HCT116 (cell line): ENCODE results near the gene SLC2A9. TPM values are rescaled to one million over a fixed set of nuclear protein-coding genes. Genes with fewer than 3 reads are reported as not detected.

Experiments used
- ATAC-seq: fragments of 200-7000 bp; cut with Tn5 transposase; 2 replicates; pipeline ENCODE4 v1.9.1; 2020; ENCODE audit warnings: mild to moderate bottlenecking, moderate library complexity
- BruUV-seq: library from RNA; stranded (reverse); fragments of 400-500 nt; replicated peaks from 2 replicates; lab custom pipeline; 2021; lab: Mats Ljungman, UMichigan
- CTCF ChIA-PET: fragments of 300-600 bp; sonication (Branson Sonifier 250); formaldehyde crosslinking; loops from one replicate; lab custom pipeline; 2021; ENCODE audit warnings: antibody characterized with exemption; lab: Charles Lee
- POLR2A ChIA-PET: fragments of 300-600, 350-600 bp; sonication (Branson Sonifier 250); formaldehyde crosslinking; loops from one replicate; lab custom pipeline; 2021; ENCODE audit warnings: antibody characterized with exemption; lab: Charles Lee
- RAD21 ChIA-PET, 2 experiments: fragments of 300-600 bp; sonication (Branson Sonifier 250); formaldehyde crosslinking; loops; one replicate each; lab custom pipeline; 2023; ENCODE audit warnings: low total read pairs in 2 of 2; ENCODE audit not compliant: uncharacterized antibody in 2 of 2, unreplicated experiment in 2 of 2, low non-redundant PET in 1 of 2; lab: Charles Lee
- DNase-seq: peaks from one replicate; pipeline ENCODE4 v3.0.0-alpha.2; 2010; ENCODE audit warnings: low read depth, low spot score
- H2AFZ ChIP-seq: fragments of 200-600 bp; shearing (Covaris generic), sonication (generic); 2 replicates; pipeline ENCODE4 v1.6.1; 2017; ENCODE audit warnings: low read depth, mixed run types, mixed read lengths, antibody characterized with exemption, low read length; ENCODE audit not compliant: poor library complexity, severe bottlenecking
- H3K27ac ChIP-seq: 2 replicates; pipeline ENCODE4 v1.5.1; 2012; ENCODE audit warnings: low read depth, low read length
- H3K27me3 ChIP-seq: fragments of 200-600 bp; sonication (generic); 2 replicates; pipeline ENCODE4 v1.6.1; 2016; ENCODE audit warnings: mixed run types, low read length, mixed read lengths; ENCODE audit not compliant: insufficient read depth
- H3K36me3 ChIP-seq, 2 experiments: fragments of 200-500 bp in 1 of 2; fragments of 200-600 bp in 1 of 2; sonication (Bioruptor generic) in 1 of 2; sonication (generic) in 1 of 2; 2 replicates each; pipeline versions ENCODE4 v1.5.1 to v1.6.1; 2014 to 2016; ENCODE audit warnings: low read length in 2 of 2, inconsistent platforms in 1 of 2, mixed read lengths in 1 of 2, mixed run types in 1 of 2; ENCODE audit not compliant: insufficient read depth in 2 of 2, control insufficient read depth in 1 of 2
- H3K4me1 ChIP-seq, 2 experiments: fragments of 200-600 bp in 1 of 2; sonication (generic) in 1 of 2; 2 replicates each; pipeline versions ENCODE4 v1.5.1 to v1.6.1; 2012 to 2017; ENCODE audit warnings: low read length in 2 of 2, inconsistent platforms in 1 of 2, mild to moderate bottlenecking in 1 of 2, mixed read lengths in 1 of 2, mixed run types in 1 of 2, moderate library complexity in 1 of 2; ENCODE audit not compliant: insufficient read depth in 2 of 2, control insufficient read depth in 1 of 2
- H3K4me2 ChIP-seq: fragments of 200-600 bp; sonication (generic); 2 replicates; pipeline ENCODE4 v1.6.1; 2017; ENCODE audit warnings: mixed run types, low read length, mixed read lengths
- H3K4me3 ChIP-seq, 2 experiments: fragments of 200-600 bp in 1 of 2; sonication (generic) in 1 of 2; replicated peaks in 1 of 2; 2 replicates each; pipeline ENCODE4 v1.5.1; 2011 to 2016; ENCODE audit warnings: low read length in 2 of 2, control low read depth in 1 of 2, low read depth in 1 of 2, mild to moderate bottlenecking in 1 of 2, mixed read lengths in 1 of 2, mixed run types in 1 of 2
- H3K79me2 ChIP-seq: fragments of 200-600 bp; sonication (generic); 2 replicates; pipeline ENCODE4 v1.6.1; 2017; ENCODE audit warnings: mild to moderate bottlenecking, mixed run types, low read length, moderate library complexity, mixed read lengths; ENCODE audit not compliant: insufficient read depth
- H3K9ac ChIP-seq: fragments of 200-600 bp; sonication (generic); 2 replicates; pipeline ENCODE4 v1.6.1; 2016; ENCODE audit warnings: low read length, mixed read lengths
- H3K9me2 ChIP-seq: fragments of 200-600 bp; sonication (generic), shearing (Covaris generic); 2 replicates; pipeline ENCODE4 v1.6.1; 2017; ENCODE audit warnings: mixed run types, mild to moderate bottlenecking, moderate library complexity; ENCODE audit not compliant: insufficient read depth
- H3K9me3 ChIP-seq, 2 experiments: fragments of 200-500 bp in 1 of 2; fragments of 200-600 bp in 1 of 2; sonication (Bioruptor generic) in 1 of 2; sonication (generic) in 1 of 2; 2 replicates each; pipeline ENCODE4 v1.6.1; 2014 to 2017; ENCODE audit warnings: low read length in 2 of 2, mixed read lengths in 2 of 2, inconsistent platforms in 1 of 2, low read depth in 1 of 2, mild to moderate bottlenecking in 1 of 2, mixed run types in 1 of 2, moderate library complexity in 1 of 2; ENCODE audit not compliant: control insufficient read depth in 1 of 2, insufficient read depth in 1 of 2
- H4K20me1 ChIP-seq: fragments of 200-600 bp; sonication (generic), shearing (Covaris generic); 2 replicates; pipeline ENCODE4 v1.6.1; 2017; ENCODE audit warnings: mixed run types, mild to moderate bottlenecking, moderate library complexity; ENCODE audit not compliant: insufficient read depth
- CBX3 ChIP-seq: IDR thresholded peaks from 2 replicates; pipeline ENCODE4 v1.6.1; 2012; ENCODE audit warnings: low read depth
- CEBPB ChIP-seq: IDR thresholded peaks from 2 replicates; pipeline ENCODE4 v1.6.1; 2012; ENCODE audit warnings: low read depth
- EZH2 ChIP-seq: fragments of 200-600 bp; sonication (generic); IDR thresholded peaks from 2 replicates; pipeline ENCODE4 v1.6.1; 2017; ENCODE audit warnings: antibody characterized with exemption, mixed run types
- FOSL1 ChIP-seq: IDR thresholded peaks from 2 replicates; pipeline ENCODE4 v1.6.1; 2012; ENCODE audit warnings: low read depth
- JUND ChIP-seq: IDR thresholded peaks from 2 replicates; pipeline ENCODE4 v1.6.1; 2012
- SIN3A ChIP-seq: IDR thresholded peaks from 2 replicates; pipeline ENCODE4 v1.6.1; 2012; ENCODE audit warnings: low read depth
- SP1 ChIP-seq: IDR thresholded peaks from 2 replicates; pipeline ENCODE4 v1.6.1; 2012; ENCODE audit warnings: low read depth
- SRF ChIP-seq: IDR thresholded peaks from 2 replicates; pipeline ENCODE4 v1.6.1; 2012; ENCODE audit warnings: low read depth
- TCF7L2 ChIP-seq: IDR thresholded peaks from 2 replicates; pipeline ENCODE4 v1.7.0; 2011; ENCODE audit warnings: borderline replicate concordance, inconsistent platforms; ENCODE audit not compliant: insufficient read depth, insufficient read length; ENCODE audit errors: extremely low read depth
- YY1 ChIP-seq: IDR thresholded peaks from 2 replicates; pipeline ENCODE4 v1.6.1; 2011; ENCODE audit warnings: low read length, low read depth, moderate library complexity, mild to moderate bottlenecking; ENCODE audit not compliant: insufficient replicate concordance; ENCODE audit errors: extremely low read depth
- ZFX ChIP-seq: fragments of 450-650 bp; IDR thresholded peaks from 2 replicates; pipeline ENCODE4 v1.6.1; 2017
- intact Hi-C: fragments of 100-400 bp; cut with micrococcal nuclease; formaldehyde crosslinking; loops from 2 replicates; pipeline ENCODE4 v1.10.0; 2022
- total RNA-seq: library from RNA; stranded (reverse); gene quantifications from one replicate; pipeline ENCODE4 v1.2.1, GENCODE V29; 2021; ENCODE audit not compliant: unreplicated experiment
- TF ChIP-seq, protein P1 (sequence below): IDR thresholded peaks from 2 replicates; pipeline ENCODE4 v1.6.1; 2012
- TF ChIP-seq, protein P2 (sequence below), 3 experiments: fragments of 200-600 bp in 1 of 3; sonication (generic) in 1 of 3; IDR thresholded peaks in 2 of 3; conservative IDR thresholded peaks in 1 of 3; 2 replicates each; pipeline ENCODE4 v1.5.1; 2012 to 2017; ENCODE audit warnings: low read depth in 2 of 3, low read length in 2 of 3, antibody characterized with exemption in 1 of 3, borderline replicate concordance in 1 of 3, control low read depth in 1 of 3, mild to moderate bottlenecking in 1 of 3, mixed read lengths in 1 of 3, mixed run types in 1 of 3, moderate library complexity in 1 of 3; ENCODE audit not compliant: insufficient read depth in 1 of 3
- TF ChIP-seq, protein P3 (sequence below): IDR thresholded peaks from 2 replicates; pipeline ENCODE4 v1.6.1; 2012
- TF ChIP-seq, protein P4 (sequence below): IDR thresholded peaks from 2 replicates; pipeline ENCODE4 v1.6.1; 2011; ENCODE audit warnings: mild to moderate bottlenecking, low read length, moderate library complexity; ENCODE audit not compliant: insufficient replicate concordance; ENCODE audit errors: extremely low read depth

SLC2A9 gene
- total RNA-seq, 1 experiment from 2014 or later: 2.2 TPM

DNA sequence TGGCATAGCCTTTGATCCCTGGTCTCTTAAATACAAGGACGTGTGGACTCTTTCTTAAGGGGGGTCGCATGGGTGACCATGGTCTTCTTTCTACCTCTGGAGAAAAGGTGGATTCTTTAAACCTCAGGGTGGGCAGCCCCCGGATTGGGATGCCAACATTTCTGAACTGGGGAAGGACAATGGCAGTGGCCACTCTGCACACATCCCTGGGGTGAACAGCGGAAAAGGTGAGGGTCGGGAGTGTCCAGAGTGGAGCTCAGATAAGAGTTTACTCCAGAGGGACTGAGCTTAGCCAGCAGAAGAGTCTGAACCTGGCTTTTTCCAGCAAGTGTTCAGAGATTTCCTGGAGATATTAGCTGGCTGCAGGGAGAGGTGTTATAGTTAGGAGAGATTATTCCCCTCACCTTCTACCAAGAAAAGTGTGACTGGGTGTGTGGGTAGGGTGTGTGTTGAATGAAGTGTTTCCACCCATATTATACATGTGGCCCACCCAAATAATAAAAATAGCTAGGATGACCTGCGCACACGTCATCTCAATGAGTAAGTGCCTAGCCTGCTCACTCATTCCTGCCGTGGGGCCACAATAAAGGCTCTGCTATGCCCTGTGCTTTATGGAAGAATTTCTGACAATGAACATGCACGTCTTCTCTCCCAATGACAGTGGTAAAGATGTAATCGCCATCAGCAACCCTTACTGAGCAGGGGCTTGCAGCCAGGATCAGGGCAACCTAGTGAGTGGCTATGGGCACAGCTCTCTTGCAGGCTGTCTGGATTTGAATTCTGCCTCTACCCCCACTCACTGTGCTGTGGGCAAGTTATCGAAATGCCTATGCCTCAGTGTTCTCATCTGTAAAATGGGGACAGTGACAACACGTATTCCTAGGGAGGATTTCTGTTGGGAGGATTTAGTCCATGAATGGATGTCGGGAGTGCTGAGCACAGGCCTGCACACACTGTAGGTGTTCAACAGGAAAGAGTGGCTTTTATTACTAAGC, 76.6 kb downstream of the SLC2A9 start:
- TF ChIP-seq CBX3 (0 out of 2 replicates have a peak, but pooled peaks have one; percentile 10), EZH2 (no peak), FOSL1 (peak; percentile 55), SP1 (peak; percentile 30; the same call in 1 of the 2 replicates), SIN3A (no peak), JUND (peak; percentile 38; the same call in 1 of the 2 replicates), ZFX (no peak)
- TF ChIP-seq, protein P1, sequence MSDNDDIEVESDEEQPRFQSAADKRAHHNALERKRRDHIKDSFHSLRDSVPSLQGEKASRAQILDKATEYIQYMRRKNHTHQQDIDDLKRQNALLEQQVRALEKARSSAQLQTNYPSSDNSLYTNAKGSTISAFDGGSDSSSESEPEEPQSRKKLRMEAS: no peak
- H3K36me3 ChIP-seq: no peaks in the 10 kb centered on the region
- intact Hi-C loops: no loop called here
- BruUV-seq: no TSS peak
- H3K9ac ChIP-seq: no peak overlapping the region
- ChIA-PET RAD21 (no interaction called here), CTCF (no interaction called here), POLR2A (no interaction called here)
- H3K27ac ChIP-seq: no peak overlapping the region
- DNase-seq (no peak), ATAC-seq (peak; percentile 62; the same call in 1 of the 2 replicates)
- no peaks in the 10 kb centered on the region for H3K27me3 ChIP-seq
- no peaks in the 10 kb centered on the region for H3K79me2 ChIP-seq
- H3K4me1 ChIP-seq: peaks cover 0 to 13% of the 10 kb centered on the region in 2 experiments; a peak in 1 of 4 replicates
- no peaks in the 10 kb centered on the region for H4K20me1 ChIP-seq
- no peak overlapping the region for H2AFZ ChIP-seq
- H3K4me3 ChIP-seq: no peak overlapping the region
- peak overlapping the region; percentile 31 for H3K4me2 ChIP-seq
- no peaks in the 10 kb centered on the region for H3K9me2 ChIP-seq
- H3K9me3 ChIP-seq: no peaks in the 10 kb centered on the region

DNA sequence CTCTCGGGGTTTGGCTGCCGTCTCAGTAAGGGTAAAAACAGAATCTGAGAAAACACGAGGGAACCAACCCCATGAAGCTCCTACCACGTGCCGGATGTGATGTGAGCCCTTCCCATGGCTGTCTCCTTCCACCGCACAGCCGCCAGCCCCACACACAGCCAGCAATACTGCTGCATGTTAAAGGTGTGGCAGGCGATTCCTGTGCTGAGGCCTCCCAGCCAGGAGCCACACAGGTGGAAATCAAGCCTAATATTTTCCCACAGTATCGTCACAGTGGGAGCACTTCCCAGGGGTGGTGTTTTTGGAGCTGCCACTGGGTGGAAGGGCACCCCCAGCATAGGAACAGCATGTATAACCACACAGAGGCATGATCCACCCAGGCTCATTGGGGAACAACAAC, 77.5 kb downstream of the SLC2A9 start:
- DNase-seq (no peak), ATAC-seq (no peak)
- no peak overlapping the region for H3K4me3 ChIP-seq
- CTCF ChIA-PET: no interaction called here
- H3K79me2 ChIP-seq: no peaks in the 10 kb centered on the region
- POLR2A ChIA-PET: no interaction called here
- no peaks in the 10 kb centered on the region for H3K9me3 ChIP-seq
- intact Hi-C loops: no loop called here
- H2AFZ ChIP-seq: no peak overlapping the region
- H3K9ac ChIP-seq: no peak overlapping the region
- RAD21 ChIA-PET: no interaction called here
- H3K4me2 ChIP-seq: no peak overlapping the region
- peaks cover 0 to 13% of the 10 kb centered on the region in 2 experiments; a peak in 1 of 4 replicates for H3K4me1 ChIP-seq
- no peaks in the 10 kb centered on the region for H3K27me3 ChIP-seq
- BruUV-seq: no TSS peak
- no peaks in the 10 kb centered on the region for H4K20me1 ChIP-seq
- H3K27ac ChIP-seq: no peak overlapping the region
- H3K9me2 ChIP-seq: no peaks in the 10 kb centered on the region
- no peaks in the 10 kb centered on the region for H3K36me3 ChIP-seq
- TF ChIP-seq, protein P2, sequence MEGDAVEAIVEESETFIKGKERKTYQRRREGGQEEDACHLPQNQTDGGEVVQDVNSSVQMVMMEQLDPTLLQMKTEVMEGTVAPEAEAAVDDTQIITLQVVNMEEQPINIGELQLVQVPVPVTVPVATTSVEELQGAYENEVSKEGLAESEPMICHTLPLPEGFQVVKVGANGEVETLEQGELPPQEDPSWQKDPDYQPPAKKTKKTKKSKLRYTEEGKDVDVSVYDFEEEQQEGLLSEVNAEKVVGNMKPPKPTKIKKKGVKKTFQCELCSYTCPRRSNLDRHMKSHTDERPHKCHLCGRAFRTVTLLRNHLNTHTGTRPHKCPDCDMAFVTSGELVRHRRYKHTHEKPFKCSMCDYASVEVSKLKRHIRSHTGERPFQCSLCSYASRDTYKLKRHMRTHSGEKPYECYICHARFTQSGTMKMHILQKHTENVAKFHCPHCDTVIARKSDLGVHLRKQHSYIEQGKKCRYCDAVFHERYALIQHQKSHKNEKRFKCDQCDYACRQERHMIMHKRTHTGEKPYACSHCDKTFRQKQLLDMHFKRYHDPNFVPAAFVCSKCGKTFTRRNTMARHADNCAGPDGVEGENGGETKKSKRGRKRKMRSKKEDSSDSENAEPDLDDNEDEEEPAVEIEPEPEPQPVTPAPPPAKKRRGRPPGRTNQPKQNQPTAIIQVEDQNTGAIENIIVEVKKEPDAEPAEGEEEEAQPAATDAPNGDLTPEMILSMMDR (IDR thresholded peaks at IDR 0.05 in 2 of 3, conservative IDR thresholded peaks at IDR 0.05 in 1 of 3; ENCODE audit: borderline replicate concordance in 1 of 3, insufficient read depth in 1 of 3, low read depth in 2 of 3, low read length in 2 of 3): no peak
- TF ChIP-seq, protein P3, sequence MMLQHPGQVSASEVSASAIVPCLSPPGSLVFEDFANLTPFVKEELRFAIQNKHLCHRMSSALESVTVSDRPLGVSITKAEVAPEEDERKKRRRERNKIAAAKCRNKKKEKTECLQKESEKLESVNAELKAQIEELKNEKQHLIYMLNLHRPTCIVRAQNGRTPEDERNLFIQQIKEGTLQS: no peak
- TF ChIP-seq FOSL1: no peak
- TF ChIP-seq CBX3: no peak
- TF ChIP-seq, protein P4, sequence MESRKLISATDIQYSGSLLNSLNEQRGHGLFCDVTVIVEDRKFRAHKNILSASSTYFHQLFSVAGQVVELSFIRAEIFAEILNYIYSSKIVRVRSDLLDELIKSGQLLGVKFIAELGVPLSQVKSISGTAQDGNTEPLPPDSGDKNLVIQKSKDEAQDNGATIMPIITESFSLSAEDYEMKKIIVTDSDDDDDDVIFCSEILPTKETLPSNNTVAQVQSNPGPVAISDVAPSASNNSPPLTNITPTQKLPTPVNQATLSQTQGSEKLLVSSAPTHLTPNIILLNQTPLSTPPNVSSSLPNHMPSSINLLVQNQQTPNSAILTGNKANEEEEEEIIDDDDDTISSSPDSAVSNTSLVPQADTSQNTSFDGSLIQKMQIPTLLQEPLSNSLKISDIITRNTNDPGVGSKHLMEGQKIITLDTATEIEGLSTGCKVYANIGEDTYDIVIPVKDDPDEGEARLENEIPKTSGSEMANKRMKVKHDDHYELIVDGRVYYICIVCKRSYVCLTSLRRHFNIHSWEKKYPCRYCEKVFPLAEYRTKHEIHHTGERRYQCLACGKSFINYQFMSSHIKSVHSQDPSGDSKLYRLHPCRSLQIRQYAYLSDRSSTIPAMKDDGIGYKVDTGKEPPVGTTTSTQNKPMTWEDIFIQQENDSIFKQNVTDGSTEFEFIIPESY: no peak
- no peak for TF ChIP-seq SRF
- TF ChIP-seq CEBPB: no peak
- TF ChIP-seq EZH2: no peak
- TF ChIP-seq YY1: no peak
- TF ChIP-seq ZFX: no peak
- TF ChIP-seq TCF7L2: no peak
